Renal cortical epithelial cell (primary cell): ENCODE data around the gene HSF5. TPM values are rescaled to one million over a fixed set of nuclear protein-coding genes. Genes with fewer than 3 reads are reported as not detected.

Experiments used
- total RNA-seq: library from RNA; depleted of rRNA; stranded (reverse); fragments of >200 nt; gene quantifications from 2 replicates; pipeline ENCODE4 v1.2.3, GENCODE V29; 2014

Gene HSF5
- total RNA-seq, 1 donor from 2014 or later = under 0.01 TPM

Other genes with a start within 250 kb of the HSF5 start
- not detected in 2 replicates for gene LPO, start 249.8 kb downstream of the HSF5 start, total RNA-seq
- gene MPO, start 207.5 kb downstream of the HSF5 start, total RNA-seq = 0.17 TPM in 1 of 2 replicates, not detected in the other
- 0.17 and 6.1 TPM in 2 replicates for gene TSPOAP1, start 159.6 kb downstream of the HSF5 start, total RNA-seq
- 53.8 and 85.3 TPM in 2 replicates for gene SUPT4H1, start 136.2 kb downstream of the HSF5 start, total RNA-seq
- gene RNF43, start 70.9 kb downstream of the HSF5 start, total RNA-seq = 2.3 and 6.0 TPM in 2 replicates
- gene MTMR4, start 26.2 kb upstream of the HSF5 start, total RNA-seq = 41.7 and 46.1 TPM in 2 replicates
- not detected in 2 replicates for gene TEX14, start 203.6 kb upstream of the HSF5 start, total RNA-seq
- gene RAD51C, start 204.2 kb upstream of the HSF5 start, total RNA-seq = 31.1 and 33.6 TPM in 2 replicates